H9 (cell line): Measurements from ENCODE around the gene CTPS1. TPM values are rescaled to one million over a fixed set of nuclear protein-coding genes. Genes with fewer than 3 reads are reported as not detected.

Source experiments
- DNase-seq: peaks from one replicate; pipeline ENCODE4 v3.0.0-alpha.2; 2017
- H2AFZ ChIP-seq: one replicate; pipeline ENCODE4 v1.6.1; 2013; ENCODE audit warnings: mild to moderate bottlenecking, low read length, control low read depth, moderate library complexity
- H2AK5ac ChIP-seq: 2 replicates; pipeline ENCODE4 v1.6.1; 2013; ENCODE audit warnings: low read length, control low read depth, mixed read lengths; ENCODE audit not compliant: insufficient read length
- H2BK120ac ChIP-seq: one replicate; pipeline ENCODE4 v1.6.1; 2013; ENCODE audit warnings: low read depth, mild to moderate bottlenecking, low read length, control low read depth, inconsistent platforms; ENCODE audit not compliant: poor library complexity, severe bottlenecking
- H2BK12ac ChIP-seq: 2 replicates; pipeline ENCODE4 v1.6.1; 2013; ENCODE audit warnings: low read length, control low read depth, mixed read lengths, low read depth; ENCODE audit not compliant: insufficient read length
- H2BK15ac ChIP-seq: 2 replicates; pipeline ENCODE4 v1.6.1; 2013; ENCODE audit warnings: low read depth, low read length, control low read depth
- H2BK20ac ChIP-seq: one replicate; pipeline ENCODE4 v1.6.1; 2013; ENCODE audit warnings: low read depth, mild to moderate bottlenecking, low read length, control low read depth, inconsistent platforms; ENCODE audit not compliant: poor library complexity, severe bottlenecking
- H2BK5ac ChIP-seq: 2 replicates; pipeline ENCODE4 v1.6.1; 2013; ENCODE audit warnings: low read length, control low read depth, mixed read lengths; ENCODE audit not compliant: insufficient read length
- H3K14ac ChIP-seq: 2 replicates; pipeline ENCODE4 v1.6.1; 2013; ENCODE audit warnings: low read length, control low read depth; ENCODE audit not compliant: insufficient read depth
- H3K18ac ChIP-seq: 2 replicates; pipeline ENCODE4 v1.6.1; 2013; ENCODE audit warnings: low read depth, mild to moderate bottlenecking, mixed read lengths, low read length, control low read depth; ENCODE audit not compliant: insufficient read length
- H3K23ac ChIP-seq: 2 replicates; pipeline ENCODE4 v1.6.1; 2013; ENCODE audit warnings: low read length, control low read depth, mixed read lengths, low read depth; ENCODE audit not compliant: insufficient read length
- H3K23me2 ChIP-seq: 2 replicates; pipeline ENCODE4 v1.6.1; 2013; ENCODE audit warnings: low read depth, mild to moderate bottlenecking, mixed read lengths, low read length, control low read depth; ENCODE audit not compliant: insufficient read length, poor library complexity, severe bottlenecking
- H3K27ac ChIP-seq: 2 replicates; pipeline ENCODE4 v1.5.1; 2013; ENCODE audit warnings: low read length, control low read depth, mixed read lengths, low read depth; ENCODE audit not compliant: insufficient read length
- H3K27me3 ChIP-seq: 2 replicates; pipeline ENCODE4 v1.6.1; 2013; ENCODE audit warnings: low read length, control low read depth, inconsistent platforms; ENCODE audit not compliant: insufficient read depth
- H3K4ac ChIP-seq: 2 replicates; pipeline ENCODE4 v1.6.1; 2013; ENCODE audit warnings: low read depth, mild to moderate bottlenecking, control low read depth, inconsistent platforms, low read length, moderate library complexity
- H3K4me1 ChIP-seq: 2 replicates; pipeline ENCODE4 v1.6.1; 2013; ENCODE audit warnings: low read length, control low read depth, inconsistent platforms; ENCODE audit not compliant: insufficient read depth
- H3K4me2 ChIP-seq: 2 replicates; pipeline ENCODE4 v1.6.1; 2013; ENCODE audit warnings: low read length, control low read depth, mixed read lengths; ENCODE audit not compliant: insufficient read length, insufficient read depth
- H3K56ac ChIP-seq: 2 replicates; pipeline ENCODE4 v1.6.1; 2013; ENCODE audit warnings: low read depth, mild to moderate bottlenecking, mixed read lengths, low read length, control low read depth; ENCODE audit not compliant: insufficient read length
- H3K79me1 ChIP-seq: 2 replicates; pipeline ENCODE4 v1.6.1; 2013; ENCODE audit warnings: low read depth, mild to moderate bottlenecking, moderate library complexity, low read length, control low read depth, inconsistent platforms; ENCODE audit not compliant: insufficient read depth, poor library complexity, severe bottlenecking
- H3K79me2 ChIP-seq: 2 replicates; pipeline ENCODE4 v1.6.1; 2013; ENCODE audit warnings: low read length, control low read depth, inconsistent platforms; ENCODE audit not compliant: insufficient read depth
- H3K9ac ChIP-seq: 2 replicates; pipeline ENCODE4 v1.6.1; 2013; ENCODE audit warnings: low read length, control low read depth, mixed read lengths; ENCODE audit not compliant: insufficient read length; ENCODE audit errors: extremely low read depth
- H3K9me3 ChIP-seq: one replicate; pipeline ENCODE4 v1.6.1; 2013; ENCODE audit warnings: low read depth, low read length, inconsistent platforms; ENCODE audit not compliant: control insufficient read depth
- H3T11ph ChIP-seq: one replicate; pipeline ENCODE4 v1.6.1; 2013; ENCODE audit warnings: mild to moderate bottlenecking, low read length, control low read depth, inconsistent platforms
- H4K20me1 ChIP-seq: one replicate; pipeline ENCODE4 v1.6.1; 2013; ENCODE audit not compliant: control insufficient read depth, insufficient read length, insufficient read depth
- H4K5ac ChIP-seq: 2 replicates; pipeline ENCODE4 v1.6.1; 2013; ENCODE audit warnings: low read depth, mild to moderate bottlenecking, mixed read lengths, low read length, control low read depth; ENCODE audit not compliant: insufficient read length
- H4K8ac ChIP-seq: replicated peaks from 2 replicates; pipeline ENCODE4 v1.6.1; 2013; ENCODE audit warnings: low read length, control low read depth, mixed read lengths, low read depth; ENCODE audit not compliant: insufficient read length
- H4K91ac ChIP-seq: 2 replicates; pipeline ENCODE4 v1.6.1; 2013; ENCODE audit warnings: low read depth, mild to moderate bottlenecking, moderate library complexity, mixed read lengths, low read length, control low read depth; ENCODE audit not compliant: insufficient read length
- H3K27ac Mint-ChIP-seq, 3 experiments: 2 replicates in 2 of 3; 3 replicates in 1 of 3; pipeline ENCODE4 v1.8.0; 2020 to 2021; ENCODE audit warnings: mixed read lengths in 3 of 3, mild to moderate bottlenecking in 1 of 3, moderate library complexity in 1 of 3
- H3K27me3 Mint-ChIP-seq: 2 replicates; pipeline ENCODE4 v1.8.0; 2021; ENCODE audit warnings: low read depth, mild to moderate bottlenecking, moderate library complexity, mixed read lengths
- H3K36me3 Mint-ChIP-seq, 3 experiments: 2 replicates in 2 of 3; 3 replicates in 1 of 3; pipeline ENCODE4 v1.8.0; 2020 to 2021; ENCODE audit warnings: low read depth in 3 of 3, mixed read lengths in 3 of 3; ENCODE audit not compliant: insufficient read depth in 1 of 3
- H3K4me1 Mint-ChIP-seq, 2 experiments: 2 replicates each; pipeline ENCODE4 v1.8.0; 2020; ENCODE audit warnings: mixed read lengths in 2 of 2
- H3K4me3 Mint-ChIP-seq, 2 experiments: 2 replicates in 1 of 2; 3 replicates in 1 of 2; pipeline ENCODE4 v1.8.0; 2020 to 2021; ENCODE audit warnings: mild to moderate bottlenecking in 2 of 2, mixed read lengths in 2 of 2, moderate library complexity in 1 of 2
- H3K9me3 Mint-ChIP-seq, 2 experiments: 2 replicates in 1 of 2; 3 replicates in 1 of 2; pipeline ENCODE4 v1.8.0; 2020; ENCODE audit warnings: mild to moderate bottlenecking in 2 of 2, mixed read lengths in 2 of 2, moderate library complexity in 1 of 2
- WGBS: extraction: QIAGEN DNeasy Blood & Tissue Kit; methylation state at CpG from one replicate; pipeline ENCODE4 v1.1.7; 2013; ENCODE audit warnings: missing lambda C conversion rate, low lambda C conversion rate, mixed read lengths; ENCODE audit not compliant: insufficient read length; ENCODE audit errors: extremely low coverage; 5-methylcytosine and 5-hydroxymethylcytosine counted together
- total RNA-seq: library from RNA; stranded (reverse); gene quantifications from 2 replicates; pipeline ENCODE4 v1.2.1, GENCODE V29; 2021
- TF ChIP-seq, protein P1 (sequence below): fragments of 200-600 bp; sonication (generic); conservative IDR thresholded peaks from 3 replicates; pipeline ENCODE4 v1.8.0; 2021; ENCODE audit warnings: antibody characterized with exemption, mild to moderate bottlenecking

The CTPS1 gene
- total RNA-seq, 1 experiment from 2014 or later: 105 TPM

DNA sequence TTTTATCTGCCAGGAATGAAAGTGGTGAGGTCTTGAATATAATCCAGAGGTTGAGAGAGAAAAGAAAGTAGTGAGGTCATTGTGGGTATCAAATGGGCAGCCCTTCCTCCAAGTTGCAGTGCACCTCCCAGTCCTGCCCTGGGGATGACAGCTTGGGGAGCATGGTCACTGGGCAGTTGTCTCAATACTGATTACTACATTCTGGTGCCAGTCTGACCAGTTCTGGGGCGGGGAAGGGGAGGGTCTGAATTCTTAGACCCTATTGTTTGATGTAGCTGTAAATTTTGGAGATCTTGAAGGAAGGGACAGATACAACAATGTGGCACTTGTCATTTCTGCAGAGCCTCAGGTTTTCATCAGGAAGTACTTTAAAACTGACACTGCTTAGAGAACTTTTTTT is 30.8 kb downstream of the CTPS1 start:
- no peak overlapping the region for H4K5ac ChIP-seq
- H3K79me1 ChIP-seq: no peaks in the 10 kb centered on the region
- Mint-ChIP-seq H3K4me1 (no peaks in the 10 kb centered on the region), H3K27ac (no peak overlapping the region; a peak in 1 of 7 replicates), H3K27me3 (no peaks in the 10 kb centered on the region), H3K9me3 (no peaks in the 10 kb centered on the region), H3K4me3 (no peak overlapping the region), H3K36me3 (peaks cover 64 to 92% (median 89%) of the 10 kb centered on the region in 3 experiments; a peak in 6 of 7 replicates)
- H2BK5ac ChIP-seq: no peak overlapping the region
- TF ChIP-seq, protein P1, sequence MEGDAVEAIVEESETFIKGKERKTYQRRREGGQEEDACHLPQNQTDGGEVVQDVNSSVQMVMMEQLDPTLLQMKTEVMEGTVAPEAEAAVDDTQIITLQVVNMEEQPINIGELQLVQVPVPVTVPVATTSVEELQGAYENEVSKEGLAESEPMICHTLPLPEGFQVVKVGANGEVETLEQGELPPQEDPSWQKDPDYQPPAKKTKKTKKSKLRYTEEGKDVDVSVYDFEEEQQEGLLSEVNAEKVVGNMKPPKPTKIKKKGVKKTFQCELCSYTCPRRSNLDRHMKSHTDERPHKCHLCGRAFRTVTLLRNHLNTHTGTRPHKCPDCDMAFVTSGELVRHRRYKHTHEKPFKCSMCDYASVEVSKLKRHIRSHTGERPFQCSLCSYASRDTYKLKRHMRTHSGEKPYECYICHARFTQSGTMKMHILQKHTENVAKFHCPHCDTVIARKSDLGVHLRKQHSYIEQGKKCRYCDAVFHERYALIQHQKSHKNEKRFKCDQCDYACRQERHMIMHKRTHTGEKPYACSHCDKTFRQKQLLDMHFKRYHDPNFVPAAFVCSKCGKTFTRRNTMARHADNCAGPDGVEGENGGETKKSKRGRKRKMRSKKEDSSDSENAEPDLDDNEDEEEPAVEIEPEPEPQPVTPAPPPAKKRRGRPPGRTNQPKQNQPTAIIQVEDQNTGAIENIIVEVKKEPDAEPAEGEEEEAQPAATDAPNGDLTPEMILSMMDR: no peak
- no peaks in the 10 kb centered on the region for H3K4me1 ChIP-seq
- H3K4ac ChIP-seq: no peak overlapping the region
- no peaks in the 10 kb centered on the region for H3K79me2 ChIP-seq
- H2BK12ac ChIP-seq: no peak overlapping the region
- no peak overlapping the region for H2AK5ac ChIP-seq
- H2BK20ac ChIP-seq: no peak overlapping the region
- no peak overlapping the region for H3K14ac ChIP-seq
- H4K8ac ChIP-seq: no peak overlapping the region
- H2BK15ac ChIP-seq: no peak overlapping the region
- no peak overlapping the region for H3K23ac ChIP-seq
- no peak overlapping the region for H4K91ac ChIP-seq
- H2BK120ac ChIP-seq: no peak overlapping the region
- no peak overlapping the region for H3K18ac ChIP-seq
- no CpG with 5 or more reads among the region's 1 CpG for WGBS
- H3K9me3 ChIP-seq: no peaks in the 10 kb centered on the region
- H3K27ac ChIP-seq: no peak overlapping the region
- H3K56ac ChIP-seq: no peak overlapping the region
- DNase-seq: no peak
- no peak overlapping the region for H2AFZ ChIP-seq
- H3T11ph ChIP-seq: no peak overlapping the region
- no peaks in the 10 kb centered on the region for H3K23me2 ChIP-seq
- H3K27me3 ChIP-seq: no peaks in the 10 kb centered on the region
- no peak overlapping the region for H3K4me2 ChIP-seq
- H4K20me1 ChIP-seq: no peaks in the 10 kb centered on the region
- no peak overlapping the region for H3K9ac ChIP-seq
